Measurements from ENCODE around the gene FAM20B. TPM values are rescaled to one million over a fixed set of nuclear protein-coding genes. Genes with fewer than 3 reads are reported as not detected.

Gene FAM20B
- total RNA-seq, 1 experiment from 2014 or later: 35.4 TPM

GRCh38 chr1:179061360-179062282, 35.9 kb downstream of the FAM20B start:
- Histone ChIP-seq H2AFZ (ENCODE audit: low read length) (no peak overlapping the region), H4K8ac (replicated peaks; ENCODE audit: insufficient read length, low read depth, low read length) (no peak overlapping the region), H3K14ac (ENCODE audit: insufficient read depth, low read length) (no peak overlapping the region), H4K20me1 (ENCODE audit: control insufficient read depth, insufficient read depth, insufficient read length) (peaks cover 3% of the 10 kb centered on the region), H3K27ac (ENCODE audit: insufficient read length, low read depth, low read length) (no peak overlapping the region), H2BK120ac (ENCODE audit: low read depth, low read length, poor library complexity, severe bottlenecking) (no peak overlapping the region), H3K23me2 (ENCODE audit: insufficient read length, low read depth, low read length, poor library complexity, severe bottlenecking) (no peaks in the 10 kb centered on the region), H3T11ph (ENCODE audit: low read length) (no peak overlapping the region), H2BK12ac (ENCODE audit: insufficient read length, low read depth, low read length) (no peak overlapping the region), H3K27me3 (ENCODE audit: insufficient read depth, low read length) (no peaks in the 10 kb centered on the region), H3K79me1 (ENCODE audit: insufficient read depth, low read depth, low read length, poor library complexity, severe bottlenecking) (no peaks in the 10 kb centered on the region), H2BK5ac (ENCODE audit: insufficient read length, low read length) (no peak overlapping the region), H2BK15ac (ENCODE audit: low read depth, low read length) (no peak overlapping the region), H3K4me2 (ENCODE audit: insufficient read depth, insufficient read length, low read length) (no peak overlapping the region), H3K23ac (ENCODE audit: insufficient read length, low read depth, low read length) (no peak overlapping the region), H3K9me3 (ENCODE audit: control insufficient read depth, low read depth, low read length) (no peaks in the 10 kb centered on the region), H3K4me1 (ENCODE audit: insufficient read depth, low read length) (peaks cover 6% of the 10 kb centered on the region; the same call in 1 of the 2 replicates), H4K5ac (ENCODE audit: insufficient read length, low read depth, low read length) (no peak overlapping the region), H3K4ac (ENCODE audit: low read depth, low read length) (no peak overlapping the region), H4K91ac (ENCODE audit: insufficient read length, low read depth, low read length) (no peak overlapping the region), H3K18ac (ENCODE audit: insufficient read length, low read depth, low read length) (no peak overlapping the region), H3K56ac (ENCODE audit: insufficient read length, low read depth, low read length) (no peak overlapping the region), H2BK20ac (ENCODE audit: low read depth, low read length, poor library complexity, severe bottlenecking) (no peak overlapping the region), H3K79me2 (ENCODE audit: insufficient read depth, low read length) (no peaks in the 10 kb centered on the region), H3K9ac (ENCODE audit: extremely low read depth, insufficient read length, low read length) (no peak overlapping the region), H2AK5ac (ENCODE audit: insufficient read length, low read length) (no peak overlapping the region)
- Mint-ChIP-seq H3K27me3 (ENCODE audit: low read depth) (no peaks in the 10 kb centered on the region), H3K27ac (0 out of 7 replicates have a peak overlapping the region, but pooled peaks of 1 of the 3 experiments have one; percentile 45), H3K9me3 (0 out of 5 replicates have a peak, but pooled peaks cover 0 to 2% of the 10 kb centered on the region in 2 experiments), H3K4me3 (no peak overlapping the region), H3K4me1 (peaks cover 13 to 19% of the 10 kb centered on the region in 2 experiments), H3K36me3 (ENCODE audit: insufficient read depth in 1 of 3, low read depth in 3 of 3) (peaks cover 8 to 38% (median 35%) of the 10 kb centered on the region in 3 experiments; a peak in 6 of 7 replicates)
- no CpG with 5 or more reads among the region's 8 CpGs for WGBS (ENCODE audit: extremely low coverage, insufficient read length, low lambda C conversion rate)
- no peak for DNase-seq
- no peak for TF ChIP-seq CTCF (conservative IDR thresholded peaks at IDR 0.05)

Measured in H9 (cell line).